ENCODE measurements around the gene MARCOL. TPM values are rescaled to one million over a fixed set of nuclear protein-coding genes. Genes with fewer than 3 reads are reported as not detected.

The MARCOL gene
- total and polyA plus RNA-seq, 7 donors: 1.8 TPM; not detected in 6

DNA sequence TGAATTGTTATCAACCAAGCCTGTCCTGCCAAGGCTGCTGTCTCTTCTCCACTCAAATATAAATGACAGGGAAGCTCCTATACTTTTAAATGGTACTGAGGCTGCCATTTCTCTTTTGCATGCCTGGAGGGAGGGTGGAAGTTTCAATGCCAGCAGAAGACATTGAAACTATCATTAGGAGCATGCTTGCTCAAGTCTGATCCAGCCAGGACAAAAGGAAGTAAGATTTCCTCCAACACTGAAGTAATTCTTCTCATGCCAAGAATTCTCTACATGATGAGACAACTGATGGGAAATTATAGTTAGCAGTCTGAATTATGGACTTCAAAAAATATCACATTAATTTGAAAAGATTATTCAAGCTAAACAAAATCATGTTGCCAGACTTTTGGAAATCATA is 30.1 kb upstream of the MARCOL start:
- no peak overlapping the region for H3K27ac ChIP-seq
- TF ChIP-seq, protein P1, sequence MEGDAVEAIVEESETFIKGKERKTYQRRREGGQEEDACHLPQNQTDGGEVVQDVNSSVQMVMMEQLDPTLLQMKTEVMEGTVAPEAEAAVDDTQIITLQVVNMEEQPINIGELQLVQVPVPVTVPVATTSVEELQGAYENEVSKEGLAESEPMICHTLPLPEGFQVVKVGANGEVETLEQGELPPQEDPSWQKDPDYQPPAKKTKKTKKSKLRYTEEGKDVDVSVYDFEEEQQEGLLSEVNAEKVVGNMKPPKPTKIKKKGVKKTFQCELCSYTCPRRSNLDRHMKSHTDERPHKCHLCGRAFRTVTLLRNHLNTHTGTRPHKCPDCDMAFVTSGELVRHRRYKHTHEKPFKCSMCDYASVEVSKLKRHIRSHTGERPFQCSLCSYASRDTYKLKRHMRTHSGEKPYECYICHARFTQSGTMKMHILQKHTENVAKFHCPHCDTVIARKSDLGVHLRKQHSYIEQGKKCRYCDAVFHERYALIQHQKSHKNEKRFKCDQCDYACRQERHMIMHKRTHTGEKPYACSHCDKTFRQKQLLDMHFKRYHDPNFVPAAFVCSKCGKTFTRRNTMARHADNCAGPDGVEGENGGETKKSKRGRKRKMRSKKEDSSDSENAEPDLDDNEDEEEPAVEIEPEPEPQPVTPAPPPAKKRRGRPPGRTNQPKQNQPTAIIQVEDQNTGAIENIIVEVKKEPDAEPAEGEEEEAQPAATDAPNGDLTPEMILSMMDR (IDR thresholded peaks at IDR 0.05): no peak
- TF ChIP-seq POLR2AphosphoS5 (IDR thresholded peaks at IDR 0.05) (no peak), EP300 (IDR thresholded peaks at IDR 0.05) (no peak), POLR2A (IDR thresholded peaks at IDR 0.05) (no peak)
- H3K4me1 ChIP-seq: peaks cover 0 to 15% (median 13%) of the 10 kb centered on the region in 4 donors
- H3K27me3 ChIP-seq: no peaks in the 10 kb centered on the region
- H3K4me3 ChIP-seq: no peak overlapping the region
- intact Hi-C loops (cut with DNase I): no loop called here
- DNase-seq: no peak
- no peaks in the 10 kb centered on the region for H3K36me3 ChIP-seq
- H3K9me3 ChIP-seq: no peaks in the 10 kb centered on the region

DNA sequence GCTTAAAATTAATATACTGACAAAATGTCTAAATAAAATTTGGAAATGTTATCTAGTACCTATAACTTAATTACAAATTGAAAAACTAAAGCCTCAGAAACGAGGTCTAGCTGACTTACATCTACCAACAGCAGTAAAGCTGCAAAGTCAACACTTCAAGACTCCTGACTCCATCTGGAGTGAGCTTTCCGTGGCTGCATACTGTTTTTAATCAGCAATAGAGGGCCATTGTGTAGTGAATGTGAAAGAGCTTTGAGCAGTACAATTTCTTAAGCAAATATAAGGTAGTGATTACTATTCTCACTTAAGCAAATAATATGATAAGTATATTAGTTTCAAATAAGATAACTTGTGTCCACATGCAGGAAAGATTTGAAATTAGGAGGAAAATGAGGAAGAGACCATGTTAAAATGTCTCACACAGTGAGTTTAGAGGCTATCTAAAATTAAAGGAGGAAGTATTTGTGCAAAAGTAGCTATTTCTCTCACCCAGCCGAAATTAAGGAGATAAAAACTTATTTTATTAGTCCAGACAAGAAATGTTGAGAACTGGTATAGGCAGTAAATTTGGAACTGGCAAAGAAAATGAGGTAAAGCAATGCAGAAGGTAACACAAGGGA is 29.1 kb upstream of the MARCOL start:
- Histone ChIP-seq H3K36me3 (no peaks in the 10 kb centered on the region), H3K27me3 (no peaks in the 10 kb centered on the region), H3K9me3 (no peaks in the 10 kb centered on the region), H3K4me3 (no peak overlapping the region), H3K4me1 (peaks cover 0 to 15% (median 13%) of the 10 kb centered on the region in 4 donors), H3K27ac (no peak overlapping the region)
- TF ChIP-seq POLR2A (IDR thresholded peaks at IDR 0.05): no peak
- no peak for TF ChIP-seq POLR2AphosphoS5 (IDR thresholded peaks at IDR 0.05)
- TF ChIP-seq, protein P1 (IDR thresholded peaks at IDR 0.05): no peak
- no peak for TF ChIP-seq EP300 (IDR thresholded peaks at IDR 0.05)
- 19 to 47% methylated on average over 3 of the region's 3 CpGs for WGBS, 2 donors
- intact Hi-C loops (cut with DNase I): no loop called here
- DNase-seq: no peak

DNA sequence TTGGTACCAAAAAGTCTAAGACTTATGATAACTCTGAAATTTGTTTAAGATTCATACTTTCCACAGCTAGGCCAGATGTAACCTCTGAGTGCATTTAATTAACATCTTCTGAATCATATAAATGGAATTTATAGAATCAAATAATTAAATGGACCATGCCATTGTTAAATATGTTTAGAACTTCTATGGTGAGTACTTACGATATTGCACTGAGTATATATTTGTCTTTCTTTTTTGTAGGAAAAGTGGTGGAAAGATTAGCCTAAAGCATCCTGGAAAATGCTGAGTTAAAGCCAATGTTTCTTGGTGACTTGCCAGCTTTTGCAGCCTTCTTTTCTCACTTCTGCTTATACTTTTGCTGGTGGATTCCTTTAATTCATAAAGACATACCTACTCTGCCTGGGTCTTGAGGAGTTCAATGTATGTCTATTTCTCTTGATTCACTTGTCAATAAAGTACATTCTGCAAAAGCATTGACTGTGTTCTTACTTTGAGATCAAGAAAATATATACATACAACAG is 23.6 kb upstream of the MARCOL start:
- intact Hi-C loops (cut with DNase I): no loop called here
- no peak overlapping the region for H3K27ac ChIP-seq
- 83 to 87% methylated on average over 1 of the region's 1 CpG for WGBS, 2 donors
- H3K36me3 ChIP-seq: no peaks in the 10 kb centered on the region
- no peaks in the 10 kb centered on the region for H3K9me3 ChIP-seq
- H3K27me3 ChIP-seq: no peaks in the 10 kb centered on the region
- TF ChIP-seq EP300 (IDR thresholded peaks at IDR 0.05) (no peak), POLR2AphosphoS5 (IDR thresholded peaks at IDR 0.05) (no peak), POLR2A (IDR thresholded peaks at IDR 0.05) (no peak)
- TF ChIP-seq, protein P1 (IDR thresholded peaks at IDR 0.05): no peak
- no peak for DNase-seq
- H3K4me1 ChIP-seq: no peaks in the 10 kb centered on the region
- no peak overlapping the region for H3K4me3 ChIP-seq

DNA sequence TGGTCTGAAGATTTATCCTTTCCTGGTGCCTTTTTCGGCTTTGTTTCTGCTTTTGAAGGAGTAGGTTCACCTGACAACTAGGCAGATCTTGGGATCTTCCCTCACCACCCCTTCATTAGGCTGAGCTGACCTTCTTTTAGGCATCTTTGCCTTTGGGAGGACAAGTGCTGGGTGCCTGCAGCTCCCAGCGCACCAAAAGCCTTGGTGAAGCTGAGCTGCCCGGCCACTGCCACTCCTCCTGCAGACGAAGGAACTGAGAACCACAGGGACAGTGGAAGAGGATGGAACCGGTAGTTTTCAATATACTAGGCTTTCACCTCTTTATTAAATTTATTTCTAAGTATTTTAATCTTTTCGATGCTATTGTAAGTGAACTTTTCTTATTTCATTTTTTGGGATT is 16.8 kb upstream of the MARCOL start:
- no peaks in the 10 kb centered on the region for H3K36me3 ChIP-seq
- DNase-seq: no peak
- no peak overlapping the region for H3K27ac ChIP-seq
- H3K4me3 ChIP-seq: no peak overlapping the region
- TF ChIP-seq EP300 (IDR thresholded peaks at IDR 0.05) (no peak), POLR2A (IDR thresholded peaks at IDR 0.05) (no peak), POLR2AphosphoS5 (IDR thresholded peaks at IDR 0.05) (no peak)
- TF ChIP-seq, protein P1 (IDR thresholded peaks at IDR 0.05): no peak
- H3K27me3 ChIP-seq: no peaks in the 10 kb centered on the region
- peaks cover 0 to 9% (median 0%) of the 10 kb centered on the region in 4 donors for H3K4me1 ChIP-seq
- H3K9me3 ChIP-seq: no peaks in the 10 kb centered on the region
- intact Hi-C loops (cut with DNase I): no loop called here
- WGBS, 2 donors: 85 to 86% methylated on average over 6 of the region's 6 CpGs

Measured in sigmoid colon (tissue), 7 donors.